GM23248 (cell line): ENCODE measurements around the gene SERPINA10. TPM values are rescaled to one million over a fixed set of nuclear protein-coding genes. Genes with fewer than 3 reads are reported as not detected.

Experiments
- DNase-seq: peaks from one replicate; pipeline ENCODE4 v3.0.0-alpha.2; 2015
- H2AFZ ChIP-seq: fragments of 200-600 bp; sonication (generic); 2 replicates; pipeline ENCODE4 v1.6.1; 2016; ENCODE audit warnings: antibody characterized with exemption
- H3F3A ChIP-seq: fragments of 200-600 bp; sonication (generic); 2 replicates; pipeline ENCODE4 v1.6.1; 2016; ENCODE audit warnings: mild to moderate bottlenecking, antibody characterized with exemption, mixed run types; ENCODE audit not compliant: insufficient read depth
- H3K27ac ChIP-seq: fragments of 200-600 bp; sonication (generic); 2 replicates; pipeline ENCODE4 v1.5.1; 2016; ENCODE audit warnings: mild to moderate bottlenecking
- H3K27me3 ChIP-seq: fragments of 200-600 bp; sonication (generic); replicated peaks from 2 replicates; pipeline ENCODE4 v1.6.1; 2016; ENCODE audit warnings: mild to moderate bottlenecking; ENCODE audit not compliant: insufficient read depth
- H3K36me3 ChIP-seq: fragments of 200-600 bp; sonication (generic); 2 replicates; pipeline ENCODE4 v1.6.1; 2016; ENCODE audit warnings: low read depth, mild to moderate bottlenecking
- H3K4me1 ChIP-seq: fragments of 200-600 bp; sonication (generic); 2 replicates; pipeline ENCODE4 v1.6.1; 2016; ENCODE audit warnings: mild to moderate bottlenecking; ENCODE audit not compliant: insufficient read depth
- H3K4me2 ChIP-seq: fragments of 200-600 bp; sonication (generic); one replicate; pipeline ENCODE4 v1.6.1; 2016; ENCODE audit warnings: mild to moderate bottlenecking; ENCODE audit not compliant: unreplicated experiment
- H3K4me3 ChIP-seq: fragments of 200-600 bp; sonication (generic); 2 replicates; pipeline ENCODE4 v1.5.1; 2016; ENCODE audit warnings: mild to moderate bottlenecking
- H3K79me2 ChIP-seq: fragments of 200-600 bp; sonication (generic); 2 replicates; pipeline ENCODE4 v1.6.1; 2016; ENCODE audit warnings: mild to moderate bottlenecking; ENCODE audit not compliant: insufficient read depth
- H3K9ac ChIP-seq: fragments of 200-600 bp; sonication (generic); 2 replicates; pipeline ENCODE4 v1.6.1; 2016; ENCODE audit warnings: mild to moderate bottlenecking
- H3K9me2 ChIP-seq: fragments of 200-600 bp; sonication (generic); 2 replicates; pipeline ENCODE4 v1.6.1; 2016; ENCODE audit warnings: mixed run types, mild to moderate bottlenecking, moderate library complexity; ENCODE audit not compliant: insufficient read depth
- H3K9me3 ChIP-seq: fragments of 200-600 bp; sonication (generic); one replicate; pipeline ENCODE4 v1.6.1; 2017; ENCODE audit warnings: low read depth
- H4K20me1 ChIP-seq: fragments of 200-600 bp; sonication (generic); 2 replicates; pipeline ENCODE4 v1.6.0; 2016; ENCODE audit not compliant: insufficient read depth
- EZH2 ChIP-seq: fragments of 200-600 bp; sonication (generic); IDR thresholded peaks from 2 replicates; pipeline ENCODE4 v1.6.1; 2018; ENCODE audit warnings: antibody characterized with exemption, mild to moderate bottlenecking; ENCODE audit not compliant: insufficient read depth, poor library complexity, severe bottlenecking
- EZH2phosphoT487 ChIP-seq: fragments of 200-600 bp; sonication (generic); IDR thresholded peaks from 2 replicates; pipeline ENCODE4 v1.6.1; 2018; ENCODE audit warnings: antibody characterized with exemption, moderate library complexity, mild to moderate bottlenecking, low read depth; ENCODE audit not compliant: insufficient read depth
- WGBS, 2 experiments: methylation state at CpG; one replicate each; pipeline ENCODE4 v1.1.6; 2015 to 2017; ENCODE audit warnings: low lambda C conversion rate in 2 of 2, low coverage in 1 of 2; ENCODE audit errors: missing lambda C conversion rate in 2 of 2; 5-methylcytosine and 5-hydroxymethylcytosine counted together
- in situ Hi-C: fragments of 300-500 bp; cut with MboI; formaldehyde crosslinking; loops from 2 replicates; pipeline ENCODE4 v1.15.0; 2020
- polyA plus RNA-seq: library from polyadenylated mRNA; unstranded; fragments of >200 nt; fragmentation: Nextera tagmentation; extraction: Ambion mirVana; gene quantifications from 2 replicates; pipeline ENCODE4 v1.2.1, GENCODE V29; 2016
- total RNA-seq: library from RNA; depleted of rRNA; stranded (reverse); fragments of >200 nt; shearing (Covaris generic); gene quantifications from 2 replicates; pipeline ENCODE4 v1.2.3, GENCODE V29; 2014

SERPINA10 gene
- total and polyA plus RNA-seq, 2 experiments from 2014 or later = not detected

- no peak overlapping the region for H3K4me2 ChIP-seq
- DNase-seq = no peak
- no peak overlapping the region for H3K4me3 ChIP-seq
- H3K27me3 ChIP-seq = no peaks in the 10 kb centered on the region
- H3F3A ChIP-seq = no peaks in the 10 kb centered on the region
- in situ Hi-C loops = no loop called here
- H3K79me2 ChIP-seq = no peaks in the 10 kb centered on the region
- TF ChIP-seq EZH2phosphoT487 = no peak
- no peaks in the 10 kb centered on the region for H3K4me1 ChIP-seq
- no peaks in the 10 kb centered on the region for H3K9me2 ChIP-seq
- H3K27ac ChIP-seq = no peak overlapping the region
- H3K9ac ChIP-seq = no peak overlapping the region
- no peak overlapping the region for H2AFZ ChIP-seq
- WGBS, 2 experiments = 80 to 82% methylated on average over 5 of the region's 5 CpGs
- no peaks in the 10 kb centered on the region for H3K36me3 ChIP-seq
- H4K20me1 ChIP-seq = no peaks in the 10 kb centered on the region
- no peaks in the 10 kb centered on the region for H3K9me3 ChIP-seq
Observed at GRCh38 chr14:94331462-94331861, 38.4 kb upstream of the SERPINA10 start.

GRCh38 chr14:94330857-94331256, 37.8 kb upstream of the SERPINA10 start:
- H3K9me2 ChIP-seq = no peaks in the 10 kb centered on the region
- peak; percentile 28 for DNase-seq
- 20 to 45% methylated on average over 2 of the region's 2 CpGs for WGBS, 2 experiments

GRCh38 chr14:94330432-94330831, 37.4 kb upstream of the SERPINA10 start:
- Histone ChIP-seq H3K9me3 (no peaks in the 10 kb centered on the region), H4K20me1 (no peaks in the 10 kb centered on the region), H3K4me2 (no peak overlapping the region), H3K27me3 (no peaks in the 10 kb centered on the region), H3K27ac (no peak overlapping the region), H3K9ac (no peak overlapping the region), H3K36me3 (no peaks in the 10 kb centered on the region), H2AFZ (no peak overlapping the region), H3K9me2 (no peaks in the 10 kb centered on the region), H3K4me3 (no peak overlapping the region), H3F3A (no peaks in the 10 kb centered on the region), H3K4me1 (no peaks in the 10 kb centered on the region), H3K79me2 (no peaks in the 10 kb centered on the region)
- TF ChIP-seq EZH2 (no peak), EZH2phosphoT487 (no peak)
- no peak for DNase-seq
- WGBS, 2 experiments = 85 to 90% methylated on average over 3 of the region's 3 CpGs
- in situ Hi-C loops = no loop called here

More at GRCh38 chr14:94330857-94331256, 37.8 kb upstream of the SERPINA10 start:
- H3K79me2 ChIP-seq = no peaks in the 10 kb centered on the region
- H3F3A ChIP-seq = no peaks in the 10 kb centered on the region
- H2AFZ ChIP-seq = no peak overlapping the region
- H3K4me3 ChIP-seq = no peak overlapping the region
- H3K36me3 ChIP-seq = no peaks in the 10 kb centered on the region
- H3K9me3 ChIP-seq = no peaks in the 10 kb centered on the region
- TF ChIP-seq EZH2phosphoT487 = no peak
- TF ChIP-seq EZH2 = no peak
- H3K4me2 ChIP-seq = no peak overlapping the region
- no peak overlapping the region for H3K9ac ChIP-seq
- no peaks in the 10 kb centered on the region for H4K20me1 ChIP-seq
- H3K4me1 ChIP-seq = no peaks in the 10 kb centered on the region
- H3K27ac ChIP-seq = no peak overlapping the region
- in situ Hi-C loops = no loop called here
- no peaks in the 10 kb centered on the region for H3K27me3 ChIP-seq

GRCh38 chr14:94329857-94330256, 36.8 kb upstream of the SERPINA10 start:
- TF ChIP-seq EZH2 (no peak), EZH2phosphoT487 (no peak)
- in situ Hi-C loops = no loop called here
- no peak overlapping the region for H3K4me3 ChIP-seq
- no peak for DNase-seq
- H3K79me2 ChIP-seq = no peaks in the 10 kb centered on the region
- no peaks in the 10 kb centered on the region for H3K4me1 ChIP-seq
- no peaks in the 10 kb centered on the region for H3K9me2 ChIP-seq
- no peaks in the 10 kb centered on the region for H3F3A ChIP-seq
- H2AFZ ChIP-seq = no peak overlapping the region
- no peaks in the 10 kb centered on the region for H4K20me1 ChIP-seq
- no peaks in the 10 kb centered on the region for H3K27me3 ChIP-seq
- H3K36me3 ChIP-seq = no peaks in the 10 kb centered on the region
- no peak overlapping the region for H3K9ac ChIP-seq
- no peaks in the 10 kb centered on the region for H3K9me3 ChIP-seq
- no peak overlapping the region for H3K4me2 ChIP-seq
- no peak overlapping the region for H3K27ac ChIP-seq
- WGBS, 2 experiments = 92 to 97% methylated on average over 4 of the region's 4 CpGs

GRCh38 chr14:94328196-94328595, 35.1 kb upstream of the SERPINA10 start:
- TF ChIP-seq EZH2 = no peak
- TF ChIP-seq EZH2phosphoT487 = no peak
- peaks cover 7% of the 10 kb centered on the region for H3F3A ChIP-seq
- no peak for DNase-seq
- no peaks in the 10 kb centered on the region for H3K36me3 ChIP-seq
- no peaks in the 10 kb centered on the region for H3K27me3 ChIP-seq
- no peak overlapping the region for H3K27ac ChIP-seq
- no peaks in the 10 kb centered on the region for H3K9me3 ChIP-seq
- WGBS, 2 experiments = 86 to 92% methylated on average over 2 of the region's 2 CpGs
- H3K4me1 ChIP-seq = peaks cover 4% of the 10 kb centered on the region
- H3K4me2 ChIP-seq = no peak overlapping the region
- H2AFZ ChIP-seq = no peak overlapping the region
- H3K4me3 ChIP-seq = no peak overlapping the region
- H4K20me1 ChIP-seq = no peaks in the 10 kb centered on the region
- H3K9ac ChIP-seq = no peak overlapping the region
- no peaks in the 10 kb centered on the region for H3K79me2 ChIP-seq
- in situ Hi-C loops = no loop called here
- H3K9me2 ChIP-seq = no peaks in the 10 kb centered on the region
